Neural cell (in vitro differentiated cells): ENCODE data around the gene POLK. TPM values are rescaled to one million over a fixed set of nuclear protein-coding genes. Genes with fewer than 3 reads are reported as not detected.

ENCODE experiments used
- H2AFZ ChIP-seq: fragments of 200-600, 300-800 bp; sonication (generic), shearing (Covaris generic); 2 replicates; pipeline ENCODE4 v1.6.0; 2014; ENCODE audit warnings: low read depth, mild to moderate bottlenecking, antibody characterized with exemption, low read length, moderate library complexity
- H3F3A ChIP-seq: fragments of 200-600 bp; shearing (Covaris generic); 2 replicates; pipeline ENCODE4 v1.6.1; 2016; ENCODE audit warnings: mild to moderate bottlenecking, moderate library complexity, mixed read lengths, antibody characterized with exemption, low read length; ENCODE audit not compliant: insufficient read depth, poor library complexity, severe bottlenecking
- H3K27ac ChIP-seq: fragments of 200-600, 300-800 bp; sonication (generic), shearing (Covaris generic); 2 replicates; pipeline ENCODE4 v1.5.1; 2014; ENCODE audit warnings: mild to moderate bottlenecking, low read length, moderate library complexity
- H3K27me3 ChIP-seq: fragments of 300-800, 200-600 bp; sonication (generic), shearing (Covaris generic); 2 replicates; pipeline ENCODE4 v1.6.0; 2014; ENCODE audit warnings: mild to moderate bottlenecking, low read depth, low read length, moderate library complexity; ENCODE audit not compliant: insufficient read depth
- H3K36me3 ChIP-seq: fragments of 300-800, 200-600 bp; sonication (generic), shearing (Covaris generic); 2 replicates; pipeline ENCODE4 v1.5.1; 2014; ENCODE audit warnings: mild to moderate bottlenecking, antibody characterized with exemption, low read length, moderate library complexity; ENCODE audit not compliant: insufficient read depth
- H3K4me2 ChIP-seq: fragments of 300-800, 200-600 bp; sonication (generic), shearing (Covaris generic); 2 replicates; pipeline ENCODE4 v1.6.0; 2014; ENCODE audit warnings: mild to moderate bottlenecking, low read length
- H3K4me3 ChIP-seq: fragments of 300-800, 200-600 bp; sonication (generic), shearing (Covaris generic); 2 replicates; pipeline ENCODE4 v1.5.1; 2014; ENCODE audit warnings: mild to moderate bottlenecking, low read length, moderate library complexity
- H3K79me2 ChIP-seq: fragments of 200-600 bp; shearing (Covaris generic); replicated peaks from 2 replicates; pipeline ENCODE4 v1.6.0; 2014; ENCODE audit warnings: mild to moderate bottlenecking, low read length, moderate library complexity; ENCODE audit not compliant: insufficient read depth
- H3K9ac ChIP-seq: fragments of 300-800, 200-600 bp; sonication (generic), shearing (Covaris generic); 2 replicates; pipeline ENCODE4 v1.6.1; 2016; ENCODE audit warnings: mild to moderate bottlenecking, low read length, mixed read lengths
- H3K9me2 ChIP-seq: fragments of 200-600 bp; shearing (Covaris generic); 2 replicates; pipeline ENCODE4 v1.6.1; 2016; ENCODE audit warnings: mild to moderate bottlenecking, low read length, mixed read lengths; ENCODE audit not compliant: insufficient read depth
- H3K9me3 ChIP-seq: fragments of 200-600, 300-800 bp; sonication (generic), shearing (Covaris generic); 2 replicates; pipeline ENCODE4 v1.6.1; 2016; ENCODE audit warnings: mild to moderate bottlenecking, mixed run types, low read length, moderate library complexity, mixed read lengths
- H4K20me1 ChIP-seq: fragments of 200-600 bp; shearing (Covaris generic); 2 replicates; pipeline ENCODE4 v1.6.1; 2016; ENCODE audit warnings: mild to moderate bottlenecking, mixed run types; ENCODE audit not compliant: insufficient read depth
- CTCF ChIP-seq: fragments of 450-650 bp; IDR thresholded peaks from 2 replicates; pipeline ENCODE4 v1.5.1; 2014; ENCODE audit warnings: antibody characterized with exemption, mild to moderate bottlenecking, moderate library complexity; ENCODE audit not compliant: poor library complexity, severe bottlenecking
- EP300 ChIP-seq: fragments of 450-650 bp; conservative IDR thresholded peaks from 2 replicates; pipeline ENCODE4 v1.6.1; 2014; ENCODE audit warnings: antibody characterized with exemption, mild to moderate bottlenecking, moderate library complexity; ENCODE audit not compliant: poor library complexity, severe bottlenecking
- EZH2 ChIP-seq: fragments of 200-600, 300-800 bp; shearing (Covaris generic), sonication (generic); IDR thresholded peaks from 2 replicates; pipeline ENCODE4 v1.6.1; 2014; ENCODE audit warnings: antibody characterized with exemption, low read length, borderline replicate concordance, mild to moderate bottlenecking; ENCODE audit not compliant: insufficient read depth, poor library complexity, severe bottlenecking
- MXI1 ChIP-seq: fragments of 450-650 bp; conservative IDR thresholded peaks from 2 replicates; pipeline ENCODE4 v1.6.1; 2014; ENCODE audit warnings: antibody characterized with exemption, mild to moderate bottlenecking; ENCODE audit not compliant: poor library complexity, severe bottlenecking
- POLR2AphosphoS5 ChIP-seq: IDR thresholded peaks from 2 replicates; pipeline ENCODE4 v1.6.1; 2012
- RAD21 ChIP-seq: fragments of 450-650 bp; conservative IDR thresholded peaks from 2 replicates; pipeline ENCODE4 v1.6.1; 2014; ENCODE audit warnings: antibody characterized with exemption, mild to moderate bottlenecking, moderate library complexity
- REST ChIP-seq: IDR thresholded peaks from 2 replicates; pipeline ENCODE4 v1.6.1; 2012; ENCODE audit warnings: borderline replicate concordance
- SMC3 ChIP-seq: fragments of 450-650 bp; conservative IDR thresholded peaks from 2 replicates; pipeline ENCODE4 v1.6.1; 2014; ENCODE audit warnings: antibody characterized with exemption, mild to moderate bottlenecking, moderate library complexity; ENCODE audit not compliant: poor library complexity
- TAF1 ChIP-seq: IDR thresholded peaks from 2 replicates; pipeline ENCODE4 v1.6.1; 2012; ENCODE audit warnings: low read depth
- polyA plus RNA-seq: library from polyadenylated mRNA; depleted of rRNA; stranded (reverse); fragments of >200 nt; gene quantifications from 2 replicates; pipeline ENCODE4 v1.2.3, GENCODE V29; 2014

POLK gene
- polyA plus RNA-seq, 1 donor from 2014 or later: 36.4 TPM

GRCh38 chr5:75471193-75471592 is 40.5 kb upstream of the POLK start:
- no peaks in the 10 kb centered on the region for H4K20me1 ChIP-seq
- peaks cover 41% of the 10 kb centered on the region for H3K79me2 ChIP-seq
- H3K27ac ChIP-seq: no peak overlapping the region
- H3K36me3 ChIP-seq: no peaks in the 10 kb centered on the region
- H3K9ac ChIP-seq: no peak overlapping the region
- no peak overlapping the region for H3K4me3 ChIP-seq
- no peak overlapping the region for H2AFZ ChIP-seq
- no peaks in the 10 kb centered on the region for H3K9me2 ChIP-seq
- H3K27me3 ChIP-seq: no peaks in the 10 kb centered on the region
- TF ChIP-seq RAD21 (no peak), EP300 (no peak), EZH2 (no peak), CTCF (no peak), POLR2AphosphoS5 (no peak), REST (no peak), MXI1 (no peak), TAF1 (no peak), SMC3 (no peak)
- H3F3A ChIP-seq: no peaks in the 10 kb centered on the region
- no peak overlapping the region for H3K4me2 ChIP-seq
- H3K9me3 ChIP-seq: no peaks in the 10 kb centered on the region

- Histone ChIP-seq H3K27ac (no peak overlapping the region), H2AFZ (no peak overlapping the region), H3K9ac (no peak overlapping the region), H3K27me3 (no peaks in the 10 kb centered on the region), H3K4me3 (no peak overlapping the region), H3K9me3 (no peaks in the 10 kb centered on the region), H3K36me3 (no peaks in the 10 kb centered on the region), H3K4me2 (no peak overlapping the region), H3K9me2 (no peaks in the 10 kb centered on the region), H3F3A (no peaks in the 10 kb centered on the region), H4K20me1 (no peaks in the 10 kb centered on the region), H3K79me2 (peaks cover 35% of the 10 kb centered on the region)
- TF ChIP-seq EZH2 (no peak), SMC3 (no peak), REST (no peak), EP300 (no peak), POLR2AphosphoS5 (no peak), MXI1 (no peak), TAF1 (no peak), RAD21 (no peak), CTCF (no peak)
Observed at GRCh38 chr5:75472973-75473372, 38.7 kb upstream of the POLK start.
